ENCODE measurements around the gene PLXNA4.

GRCh38 chr7:132558815-132559214 lies 17.5 kb downstream of the PLXNA4 start:
- TF ChIP-seq CTCF (IDR thresholded peaks at IDR 0.05; ENCODE audit: low read length) (no peak), EZH2 (IDR thresholded peaks at IDR 0.05; ENCODE audit: borderline replicate concordance, low read length) (no peak)
